ENCODE results near the gene PMEL.

GRCh38 chr12:55996201-55996714, 30.4 kb upstream of the PMEL start:
- TF ChIP-seq CTCF (optimal IDR thresholded peaks at IDR 0.05 in 1 of 3, IDR thresholded peaks at IDR 0.05 in 1 of 3, conservative IDR thresholded peaks at IDR 0.05 in 1 of 3; ENCODE audit: extremely low read depth in 1 of 3, insufficient read depth in 2 of 3, low read length in 3 of 3) (peak; percentile 61 to 85 (median 66)), EZH2 (IDR thresholded peaks at IDR 0.05; ENCODE audit: low read length) (no peak)

Measured in keratinocyte (primary cell).